ENCODE data around the gene BRF1.

Gene BRF1

GRCh38 chr14:105223770-105224544, 76.8 kb downstream of the BRF1 start:
- no peak for DNase-seq

GRCh38 chr14:105223260-105223659, 77.5 kb downstream of the BRF1 start:
- DNase-seq, result no peak

GRCh38 chr14:105221598-105222178, 79.1 kb downstream of the BRF1 start:
- no peak for DNase-seq

- no peak for DNase-seq
Measured at GRCh38 chr14:105220699-105221597, 79.9 kb downstream of the BRF1 start.

GRCh38 chr14:105219753-105220152, 81.0 kb downstream of the BRF1 start:
- DNase-seq, result no peak

GRCh38 chr14:105219043-105219612, 81.7 kb downstream of the BRF1 start:
- no peak for DNase-seq

GRCh38 chr14:105218611-105219010, 82.2 kb downstream of the BRF1 start:
- no peak for DNase-seq

GRCh38 chr14:105217774-105218173, 83.0 kb downstream of the BRF1 start:
- no peak for DNase-seq

GRCh38 chr14:105216490-105217247, 84.1 kb downstream of the BRF1 start:
- DNase-seq, result no peak

GRCh38 chr14:105215602-105216001, 85.2 kb downstream of the BRF1 start:
- DNase-seq, result no peak

GRCh38 chr14:105214324-105214915, 86.4 kb downstream of the BRF1 start:
- no peak for DNase-seq

GRCh38 chr14:105213361-105213760, 87.4 kb downstream of the BRF1 start:
- DNase-seq, result no peak

- DNase-seq, result no peak
Measured at GRCh38 chr14:105212541-105213300, 88.1 kb downstream of the BRF1 start.

GRCh38 chr14:105211758-105212089, 89.1 kb downstream of the BRF1 start:
- no peak for DNase-seq

GRCh38 chr14:105211086-105211757, 89.6 kb downstream of the BRF1 start:
- no peak for DNase-seq

- DNase-seq, result no peak
Measured at GRCh38 chr14:105210266-105211025, 90.4 kb downstream of the BRF1 start.

- no peak for DNase-seq
Measured at GRCh38 chr14:105209646-105210045, 91.2 kb downstream of the BRF1 start.

GRCh38 chr14:105209091-105209490, 91.7 kb downstream of the BRF1 start:
- DNase-seq, result no peak

- no peak for DNase-seq
Measured at GRCh38 chr14:105208738-105209075, 92.1 kb downstream of the BRF1 start.
